HG02870 (cell line): ENCODE data around the gene ACTC1.

Experiments
- ATAC-seq: cut with Tn5 transposase; IDR thresholded peaks from one replicate; pipeline ENCODE4 v1.9.1; 2021; ENCODE audit warnings: mild to moderate bottlenecking, moderate library complexity; ENCODE audit not compliant: unreplicated experiment

ACTC1 gene

DNA sequence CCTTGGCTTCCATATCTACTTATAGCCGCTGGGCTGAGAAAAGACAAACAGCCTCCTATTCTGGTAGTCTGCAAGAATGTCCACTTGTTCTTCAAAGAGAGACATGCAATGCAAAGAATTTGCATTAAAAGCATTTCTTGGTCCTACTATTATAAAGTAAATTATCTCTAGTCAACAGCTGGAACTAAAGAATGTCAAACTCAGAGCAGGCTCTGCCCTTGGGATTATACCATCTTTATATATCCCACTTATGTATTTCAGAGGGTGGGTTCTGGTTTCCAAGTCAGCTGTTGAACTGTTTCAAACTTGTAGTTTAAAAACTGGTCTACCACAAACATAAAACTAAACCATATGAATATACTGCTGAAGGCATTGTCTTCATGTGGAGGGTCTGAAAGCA lies 7.0 kb upstream of the ACTC1 start:
- ATAC-seq = no peak

DNA sequence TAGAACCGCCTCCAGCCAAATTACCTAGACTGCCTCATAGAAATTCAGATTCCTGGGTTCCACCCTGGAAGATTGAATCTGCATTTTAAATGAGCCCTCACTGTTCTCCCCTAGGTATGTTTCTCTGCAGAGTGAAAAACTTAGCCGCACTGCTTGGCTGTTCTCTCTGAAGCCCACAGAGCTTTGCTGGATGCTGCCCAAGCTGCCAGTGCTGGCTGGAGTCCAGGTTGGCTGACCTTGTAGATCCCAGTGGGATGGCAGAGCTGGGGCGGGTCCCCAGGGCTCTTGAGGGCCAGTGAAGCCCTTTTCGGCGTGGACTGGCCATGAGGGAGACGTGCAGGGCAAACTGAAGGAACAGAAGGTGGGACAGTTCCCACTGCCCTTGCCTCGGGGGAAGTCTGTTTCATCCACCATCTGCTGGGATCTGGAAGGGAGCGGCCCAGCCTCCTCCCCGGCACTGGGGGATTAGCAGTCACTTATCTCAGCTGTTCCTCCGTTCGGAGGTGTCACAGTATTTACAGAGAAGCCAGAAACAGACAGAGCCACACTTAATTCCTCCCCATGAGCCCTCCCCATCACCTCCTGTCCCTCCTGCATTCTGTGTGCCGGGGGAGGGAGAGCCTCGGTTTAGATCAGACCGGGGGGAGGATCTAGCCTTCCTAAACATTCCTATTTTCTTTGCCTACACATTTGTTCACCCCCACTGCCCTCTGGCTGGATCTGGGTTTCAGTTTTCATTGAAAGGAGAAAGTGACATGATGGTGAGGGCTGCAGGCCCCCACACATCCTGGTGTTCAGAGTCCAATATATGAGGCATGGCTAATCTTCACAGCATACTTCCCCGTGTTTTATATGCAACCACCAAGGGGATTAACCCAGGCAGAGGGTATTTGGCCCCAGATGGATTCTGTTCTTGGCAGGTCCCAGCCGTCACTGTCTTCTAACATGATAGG lies 4.1 kb upstream of the ACTC1 start:
- no peak for ATAC-seq

DNA sequence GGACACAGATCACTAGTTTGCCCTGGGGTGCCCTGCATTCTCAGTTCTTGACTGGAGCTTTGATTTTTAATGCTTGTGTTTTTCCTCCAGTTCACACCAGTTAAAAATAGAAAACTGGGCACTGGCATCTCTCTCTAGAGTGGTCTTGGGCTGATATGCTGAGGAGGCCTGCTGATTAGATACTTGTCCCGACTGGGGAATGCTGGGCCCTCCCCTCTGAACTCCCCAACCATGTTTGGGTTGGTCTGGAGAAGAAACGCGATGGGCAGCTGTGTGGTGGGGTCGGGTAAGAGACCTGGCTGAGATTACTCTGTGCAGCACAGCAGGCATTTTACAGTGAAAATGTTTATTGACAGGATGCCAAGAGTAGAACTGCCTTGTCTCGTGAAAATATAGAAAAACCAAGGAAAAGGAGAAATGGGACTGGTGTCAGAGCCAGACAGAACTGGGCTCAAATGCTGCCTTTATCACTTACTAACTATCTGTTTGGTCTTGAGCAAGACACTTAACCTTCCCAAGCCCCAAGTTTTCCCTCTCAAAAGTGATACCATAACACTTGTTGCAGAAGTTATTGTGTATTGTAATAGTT lies 1.6 kb upstream of the ACTC1 start:
- no peak for ATAC-seq

DNA sequence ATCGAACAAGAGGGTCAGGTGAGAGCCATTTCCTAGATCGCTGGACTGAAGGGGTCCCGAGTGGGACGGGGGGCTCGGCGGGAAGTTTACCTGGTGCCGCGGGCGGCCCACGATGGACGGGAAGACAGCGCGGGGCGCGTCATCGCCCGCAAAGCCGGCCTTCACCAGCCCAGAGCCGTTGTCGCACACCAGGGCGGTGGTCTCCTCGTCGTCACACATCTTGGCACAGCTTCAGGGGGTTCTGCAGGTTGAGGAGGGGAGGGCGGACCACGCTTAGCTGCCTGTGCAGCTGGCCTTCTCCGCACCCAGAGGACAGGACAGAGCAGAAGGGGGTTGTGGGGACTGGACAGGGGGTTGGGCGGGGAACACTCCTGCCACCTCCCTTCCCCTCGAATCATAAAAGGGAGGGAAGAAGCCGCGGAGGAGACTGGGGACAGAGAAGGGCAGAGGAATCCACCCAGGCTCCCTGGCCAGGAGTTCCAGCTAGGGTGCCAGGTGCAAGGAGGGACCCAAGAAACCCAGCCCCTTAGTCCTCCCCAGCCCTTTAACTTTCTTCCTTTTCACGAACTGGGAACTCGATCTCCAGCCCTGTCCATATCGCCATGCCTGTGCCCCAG lies 651 bp downstream of the ACTC1 start:
- ATAC-seq = no peak

DNA sequence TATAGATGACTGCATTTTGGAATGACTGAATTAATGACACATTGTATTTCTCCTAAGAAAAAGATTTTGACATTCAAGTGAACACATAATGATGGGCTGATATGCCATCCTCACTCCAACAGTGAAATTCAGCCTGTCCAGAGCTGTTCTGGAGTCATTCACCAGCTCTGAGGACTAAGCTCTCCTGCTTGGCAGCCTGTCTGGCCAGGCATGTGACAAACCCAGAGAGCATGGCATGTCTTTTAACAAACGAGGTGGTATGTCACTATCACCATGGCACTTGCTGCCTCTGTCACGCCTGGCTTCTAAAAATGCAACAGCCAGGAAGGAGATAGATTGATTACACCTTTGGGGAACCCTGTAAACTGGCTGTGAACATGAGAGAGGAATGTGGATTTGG lies 1.4 kb downstream of the ACTC1 start:
- no peak for ATAC-seq

DNA sequence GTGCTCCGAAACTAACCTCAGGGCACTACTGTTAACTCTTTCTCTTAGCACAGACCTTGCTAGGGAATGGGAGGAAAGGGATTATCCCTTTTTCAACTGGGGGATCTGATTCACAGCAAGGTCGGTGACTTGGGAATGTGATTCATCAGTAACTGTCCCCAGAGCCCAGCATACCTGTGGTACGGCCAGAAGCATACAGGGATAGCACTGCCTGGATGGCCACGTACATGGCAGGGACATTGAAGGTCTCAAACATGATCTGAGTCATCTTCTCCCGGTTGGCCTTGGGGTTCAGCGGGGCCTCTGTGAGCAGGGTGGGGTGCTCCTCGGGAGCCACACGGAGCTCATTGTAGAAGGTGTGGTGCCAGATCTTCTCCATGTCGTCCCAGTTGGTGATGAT lies 2.3 kb downstream of the ACTC1 start:
- no peak for ATAC-seq

DNA sequence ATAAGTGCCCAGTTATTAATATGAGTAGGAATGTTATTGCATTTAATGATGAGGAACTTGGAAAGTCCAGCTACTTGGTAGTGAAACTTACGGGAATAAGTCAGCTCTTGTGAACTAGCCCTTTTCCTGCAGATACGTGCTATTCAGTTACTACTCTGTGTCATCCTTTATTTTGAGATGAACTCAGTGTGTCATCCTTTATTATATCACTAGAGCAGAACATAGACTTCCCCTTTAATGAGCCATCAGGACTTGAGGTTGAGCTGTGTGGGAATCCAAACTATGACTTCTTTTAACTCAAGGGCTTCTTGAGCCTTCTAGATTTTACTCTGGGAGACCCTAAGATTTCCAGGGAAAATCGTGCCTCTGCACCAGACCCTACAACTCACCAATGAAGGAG lies 3.6 kb downstream of the ACTC1 start:
- ATAC-seq = no peak

DNA sequence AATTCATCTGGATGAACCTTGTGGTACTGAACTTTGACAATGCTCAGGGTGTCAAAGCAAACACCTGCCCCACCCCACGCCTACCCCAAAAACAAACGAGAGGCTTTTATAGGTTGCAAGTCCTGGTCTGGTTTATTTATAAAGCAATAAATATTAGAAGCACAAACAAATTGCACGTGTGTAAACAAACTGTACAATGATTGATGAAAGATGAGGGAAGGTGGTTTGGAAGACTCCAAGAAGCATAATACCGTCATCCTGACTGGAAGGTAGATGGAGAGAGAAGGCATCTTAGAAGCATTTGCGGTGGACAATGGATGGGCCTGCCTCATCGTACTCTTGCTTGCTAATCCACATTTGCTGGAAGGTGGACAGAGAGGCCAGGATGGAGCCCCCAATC lies 5.2 kb downstream of the ACTC1 start:
- ATAC-seq = no peak

DNA sequence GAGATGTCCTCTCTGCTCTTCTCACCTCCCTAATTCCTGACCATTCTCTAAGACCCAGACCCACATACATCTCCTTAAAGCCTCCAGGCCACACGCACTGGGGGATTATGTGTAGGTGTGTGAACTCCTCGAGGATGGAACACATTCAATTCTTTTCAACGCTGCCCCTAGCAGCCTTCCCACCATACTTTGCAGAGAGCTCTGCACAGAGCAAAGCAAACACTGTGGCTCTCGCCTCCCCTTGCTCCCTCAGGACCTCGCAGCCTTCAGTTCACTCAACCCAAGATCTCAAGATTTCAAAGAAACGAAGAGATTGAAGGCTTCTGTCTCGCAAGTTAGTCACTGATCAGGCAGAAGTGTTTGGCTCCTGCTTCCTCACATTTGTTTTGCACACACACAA lies 6.0 kb downstream of the ACTC1 start:
- no peak for ATAC-seq

DNA sequence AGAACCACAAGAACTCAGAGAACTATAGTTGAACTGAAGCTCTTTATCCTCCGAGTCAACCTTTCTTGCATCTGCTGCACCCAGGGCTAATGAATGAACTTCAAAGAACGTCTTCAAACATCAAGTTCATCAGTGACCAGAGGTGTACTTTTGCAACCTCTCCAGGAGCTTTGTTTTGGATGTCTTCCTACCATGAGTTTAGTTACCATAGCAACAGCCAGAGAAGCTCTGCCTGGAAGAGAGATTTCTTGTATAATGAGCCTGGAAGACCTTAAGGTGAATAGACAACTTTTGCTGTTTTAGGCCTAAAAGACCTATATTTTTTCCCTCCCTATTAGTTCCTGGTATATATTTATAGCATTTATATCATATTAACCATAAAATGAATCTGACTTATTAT lies 9.1 kb downstream of the ACTC1 start:
- no peak for ATAC-seq

DNA sequence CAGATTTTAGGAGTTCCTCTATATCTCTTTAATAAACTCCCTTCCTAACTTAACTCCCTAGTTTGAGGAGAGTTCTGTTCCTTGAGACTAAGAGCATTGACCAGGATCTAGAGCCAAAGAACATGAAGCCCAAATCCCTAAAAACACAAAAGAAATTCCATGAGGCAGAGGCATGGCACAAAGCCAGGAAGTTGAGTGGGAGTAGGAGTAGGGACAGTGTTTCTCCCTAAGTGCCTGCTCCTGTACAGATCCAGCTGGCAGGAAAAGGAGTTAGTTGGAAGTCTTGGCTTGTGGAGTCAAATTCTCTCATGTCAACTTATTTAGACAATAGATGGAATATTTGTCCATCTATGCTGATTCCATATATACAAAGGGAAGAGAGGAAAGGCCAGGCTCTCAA lies 11.4 kb downstream of the ACTC1 start:
- no peak for ATAC-seq

DNA sequence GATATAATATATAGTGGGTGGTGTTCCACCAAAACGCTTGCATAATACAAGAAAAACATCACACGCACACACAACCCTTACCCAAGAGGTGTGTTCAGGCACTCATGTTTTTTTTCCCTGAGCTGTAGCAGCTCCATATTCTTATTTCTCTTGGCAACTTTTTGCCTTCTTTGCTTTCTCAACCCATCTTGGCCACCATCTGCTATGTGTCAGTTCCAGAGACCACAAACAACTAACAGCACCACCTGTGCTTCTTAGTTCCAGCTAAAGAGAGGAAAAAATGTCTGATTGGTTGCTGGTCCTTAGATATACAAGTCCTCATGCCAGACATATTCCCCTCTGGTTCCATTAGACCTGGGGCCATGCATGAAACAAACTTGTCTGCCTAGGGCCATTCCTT lies 11.9 kb downstream of the ACTC1 start:
- no peak for ATAC-seq

DNA sequence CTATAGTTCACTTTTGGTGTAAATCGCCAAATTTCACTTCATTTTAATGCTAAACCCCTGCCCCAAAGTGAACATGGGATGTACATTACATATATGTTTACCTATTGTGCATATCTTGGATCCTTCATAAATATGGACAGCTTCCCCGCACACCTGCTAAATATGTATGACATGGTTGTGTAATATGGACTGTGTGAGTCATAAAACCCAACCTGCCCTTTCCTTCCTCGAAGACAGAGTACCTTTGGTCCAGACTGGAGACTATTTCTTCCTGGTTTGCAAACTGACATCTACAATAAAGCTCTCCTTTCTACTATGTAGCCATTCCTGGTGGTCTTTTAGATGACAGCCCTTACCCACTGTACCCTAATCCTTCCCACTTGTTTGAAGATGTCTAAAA lies 12.4 kb downstream of the ACTC1 start:
- no peak for ATAC-seq

DNA sequence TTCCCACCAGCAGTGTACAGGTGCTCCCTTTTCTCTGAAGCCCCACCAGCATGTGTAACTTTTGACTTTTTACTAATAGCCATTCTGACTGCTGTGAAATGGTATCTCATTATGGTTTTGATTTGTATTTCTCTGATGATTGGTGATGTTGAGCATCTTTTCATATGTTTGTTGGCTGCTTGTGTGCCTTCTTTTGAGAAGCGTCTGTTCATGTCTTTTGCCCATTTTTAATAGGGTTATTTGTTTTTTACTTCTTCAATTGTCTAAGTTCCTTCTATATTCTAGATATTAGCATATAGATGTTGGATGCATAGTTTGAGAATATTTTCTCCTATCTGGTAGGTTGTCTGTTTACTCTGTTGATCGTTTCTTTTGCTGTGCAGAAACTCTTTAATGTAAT lies 14.6 kb downstream of the ACTC1 start:
- ATAC-seq = no peak

DNA sequence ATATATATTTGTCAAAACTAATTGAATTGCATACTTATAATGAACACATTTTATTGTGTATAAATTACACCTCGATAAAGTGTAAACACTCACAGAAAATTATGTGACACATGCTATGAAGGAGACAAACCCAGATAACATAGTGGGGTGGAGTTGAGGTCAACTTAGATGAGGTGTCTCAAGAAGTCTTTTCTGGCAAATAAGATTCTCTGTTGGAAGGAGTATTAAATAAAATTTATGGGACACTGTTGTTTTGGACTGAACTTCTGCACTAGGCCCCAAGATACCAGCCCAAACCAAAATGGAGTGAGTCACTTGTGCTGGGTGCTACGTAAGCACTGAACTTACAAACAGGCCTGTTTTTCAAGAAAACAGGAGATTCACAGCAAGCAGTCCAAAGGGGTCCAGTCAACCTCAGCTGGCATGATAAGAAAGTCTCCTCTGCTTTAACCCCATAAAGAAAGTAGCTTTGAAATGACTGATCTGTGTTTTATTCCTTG lies 18.7 kb downstream of the ACTC1 start:
- no peak for ATAC-seq

DNA sequence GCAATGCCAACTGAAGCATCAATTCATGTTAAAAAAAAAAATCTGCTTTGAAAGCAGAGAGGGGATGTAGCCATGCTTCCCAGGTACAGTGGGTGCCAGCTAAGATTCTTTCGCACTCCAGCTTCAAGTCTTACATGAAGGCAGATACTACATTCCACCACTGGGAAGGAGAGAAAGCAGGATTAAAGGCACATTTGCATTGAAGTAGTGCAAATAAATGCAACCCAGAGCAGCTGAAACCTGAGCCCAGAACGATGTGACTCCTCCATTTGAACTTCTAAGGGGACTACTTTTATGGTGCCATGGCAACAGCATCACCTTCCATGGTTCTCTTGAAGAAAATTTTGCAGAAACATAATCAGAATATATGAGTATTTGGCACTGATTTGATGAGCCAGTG lies 21.4 kb downstream of the ACTC1 start:
- no peak for ATAC-seq

DNA sequence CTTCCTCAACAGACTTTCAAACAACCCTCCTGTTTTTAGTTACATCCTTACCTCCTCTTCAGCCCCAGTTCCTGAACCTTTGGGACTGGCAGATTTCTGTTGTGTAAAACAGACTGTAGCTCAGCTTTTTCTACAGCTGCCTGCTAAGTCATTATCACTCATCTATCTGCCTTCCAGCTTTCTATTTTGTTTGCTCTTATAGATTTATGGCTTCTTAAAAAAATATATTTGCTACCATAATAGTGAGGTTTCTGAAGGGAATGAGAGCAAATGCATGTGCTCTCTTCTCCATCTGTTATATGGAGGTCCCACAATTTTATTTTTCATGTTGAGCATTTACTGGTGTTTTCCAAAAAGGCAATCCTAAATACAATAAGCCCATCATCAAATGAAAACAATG lies 22.3 kb downstream of the ACTC1 start:
- ATAC-seq = no peak

DNA sequence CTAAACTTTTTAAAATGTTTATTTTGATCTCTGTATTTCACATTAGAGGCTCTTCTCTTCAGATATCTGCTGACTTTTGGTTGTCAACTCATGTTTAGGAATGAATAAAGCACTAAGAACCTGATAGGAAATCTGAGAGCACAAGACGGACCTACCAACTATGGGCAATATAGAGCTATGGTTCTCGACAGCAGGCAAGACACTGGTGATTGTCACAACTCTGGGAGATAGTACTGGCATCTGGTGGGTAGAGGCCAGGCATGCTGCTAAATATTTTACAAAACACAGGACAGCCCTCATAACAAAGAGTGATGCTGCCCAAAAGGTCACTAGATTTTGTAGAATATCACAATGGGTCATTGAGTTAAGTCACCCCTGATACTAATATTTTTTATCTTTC lies 23.0 kb downstream of the ACTC1 start:
- ATAC-seq = no peak

DNA sequence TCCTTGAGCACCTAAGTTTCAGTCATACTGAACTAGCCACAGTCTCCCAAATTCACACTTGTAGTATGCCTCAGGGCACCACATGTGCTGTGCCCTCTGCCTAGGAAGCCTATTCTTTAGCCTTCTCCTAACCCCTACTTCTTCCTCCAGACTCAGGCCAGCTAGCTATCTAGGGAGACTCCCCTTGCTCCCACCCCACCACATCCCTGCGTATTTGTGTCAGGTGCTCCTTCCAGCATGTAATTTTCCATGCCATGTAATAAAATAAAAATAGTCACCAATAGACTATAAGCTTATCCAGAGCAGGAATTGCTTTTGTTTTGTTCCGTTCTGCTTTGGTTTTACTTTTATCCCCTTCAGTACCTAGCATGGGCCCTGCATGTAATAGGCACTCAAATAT lies 25.6 kb downstream of the ACTC1 start:
- ATAC-seq = no peak

DNA sequence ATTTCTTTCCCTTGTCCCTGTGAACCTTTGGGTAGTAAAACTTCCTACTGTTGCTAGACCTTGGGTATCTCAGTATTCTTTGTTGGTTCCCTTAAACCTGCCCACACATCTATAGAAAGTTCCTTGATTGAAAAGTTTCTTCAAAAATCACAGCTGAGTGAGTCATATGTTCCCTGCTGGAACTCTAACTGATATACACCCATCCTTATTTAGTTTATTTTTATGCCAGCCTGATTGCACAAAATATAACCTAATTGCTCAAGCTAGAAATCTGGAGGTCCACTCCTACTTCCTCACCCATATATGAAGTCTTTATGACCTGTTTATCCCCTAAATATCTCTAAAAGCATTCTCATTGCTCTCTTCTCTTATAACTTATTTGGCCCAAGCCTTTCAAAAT lies 26.8 kb downstream of the ACTC1 start:
- ATAC-seq = no peak

DNA sequence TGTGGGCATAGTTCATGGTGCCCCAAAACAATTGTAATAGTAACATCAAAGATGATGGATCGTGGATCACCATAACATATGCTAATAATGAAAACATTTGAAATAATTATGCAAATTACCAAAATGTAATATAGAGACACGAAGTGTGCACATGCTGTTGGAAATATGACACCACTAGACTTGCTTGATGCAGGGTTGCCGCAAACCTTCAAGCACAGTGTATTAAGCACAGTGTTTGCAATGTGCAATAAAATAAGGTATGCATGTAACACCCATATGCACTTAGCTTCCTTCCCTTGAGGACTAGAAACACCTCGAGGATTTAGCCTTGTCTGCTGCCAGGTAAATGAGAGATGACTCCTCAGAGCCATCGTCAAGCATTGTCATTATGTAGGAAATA lies 29.6 kb downstream of the ACTC1 start:
- ATAC-seq = no peak

DNA sequence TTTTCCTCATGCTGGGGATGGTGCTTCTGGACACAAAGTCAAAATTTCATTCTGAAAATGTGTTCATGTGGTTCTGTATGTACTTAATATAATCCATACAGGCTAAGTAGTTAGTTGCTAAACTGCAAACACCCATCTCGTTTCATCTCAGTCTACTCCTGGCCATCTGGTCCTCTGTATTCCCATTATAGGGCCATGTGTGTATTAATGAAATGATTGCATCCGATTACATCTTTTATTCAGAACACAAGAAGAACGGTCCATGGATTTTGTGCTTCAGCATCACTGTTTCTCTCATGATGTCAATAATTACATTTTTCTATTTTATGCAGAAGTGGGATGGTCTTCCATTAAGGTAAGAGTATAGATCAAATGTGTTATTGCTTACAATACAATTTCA lies 34.4 kb downstream of the ACTC1 start:
- no peak for ATAC-seq
